GM12873 (cell line): ENCODE results near the gene SH3RF3.

Experiments
- TF ChIP-seq, protein P1 (sequence below): IDR thresholded peaks from 2 replicates; pipeline ENCODE4 v1.5.1; 2012; ENCODE audit warnings: low read depth, mild to moderate bottlenecking, moderate library complexity, low read length, control low read depth; ENCODE audit not compliant: insufficient read depth; ENCODE audit errors: missing control alignments

Gene SH3RF3

DNA sequence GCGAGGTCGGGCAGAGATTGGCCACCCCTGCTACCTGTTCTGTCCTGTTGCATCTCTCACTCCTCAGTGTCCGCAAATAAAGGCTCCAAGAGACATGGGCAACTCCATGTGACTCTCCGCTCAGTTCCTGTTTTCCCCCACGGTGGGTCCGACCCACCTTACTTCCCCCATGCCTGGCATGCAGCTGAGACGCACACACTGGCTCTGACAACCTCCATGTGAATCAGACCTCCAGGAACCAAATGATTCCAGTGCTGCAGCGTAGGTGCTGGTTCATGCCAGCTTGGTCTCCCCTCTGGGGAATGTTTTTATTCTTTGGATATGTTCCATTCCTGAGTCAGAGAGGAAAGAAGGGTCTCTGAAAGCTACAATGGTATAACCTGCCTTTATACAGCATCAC is 221.5 kb downstream of the SH3RF3 start:
- TF ChIP-seq, protein P1, sequence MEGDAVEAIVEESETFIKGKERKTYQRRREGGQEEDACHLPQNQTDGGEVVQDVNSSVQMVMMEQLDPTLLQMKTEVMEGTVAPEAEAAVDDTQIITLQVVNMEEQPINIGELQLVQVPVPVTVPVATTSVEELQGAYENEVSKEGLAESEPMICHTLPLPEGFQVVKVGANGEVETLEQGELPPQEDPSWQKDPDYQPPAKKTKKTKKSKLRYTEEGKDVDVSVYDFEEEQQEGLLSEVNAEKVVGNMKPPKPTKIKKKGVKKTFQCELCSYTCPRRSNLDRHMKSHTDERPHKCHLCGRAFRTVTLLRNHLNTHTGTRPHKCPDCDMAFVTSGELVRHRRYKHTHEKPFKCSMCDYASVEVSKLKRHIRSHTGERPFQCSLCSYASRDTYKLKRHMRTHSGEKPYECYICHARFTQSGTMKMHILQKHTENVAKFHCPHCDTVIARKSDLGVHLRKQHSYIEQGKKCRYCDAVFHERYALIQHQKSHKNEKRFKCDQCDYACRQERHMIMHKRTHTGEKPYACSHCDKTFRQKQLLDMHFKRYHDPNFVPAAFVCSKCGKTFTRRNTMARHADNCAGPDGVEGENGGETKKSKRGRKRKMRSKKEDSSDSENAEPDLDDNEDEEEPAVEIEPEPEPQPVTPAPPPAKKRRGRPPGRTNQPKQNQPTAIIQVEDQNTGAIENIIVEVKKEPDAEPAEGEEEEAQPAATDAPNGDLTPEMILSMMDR = no peak

DNA sequence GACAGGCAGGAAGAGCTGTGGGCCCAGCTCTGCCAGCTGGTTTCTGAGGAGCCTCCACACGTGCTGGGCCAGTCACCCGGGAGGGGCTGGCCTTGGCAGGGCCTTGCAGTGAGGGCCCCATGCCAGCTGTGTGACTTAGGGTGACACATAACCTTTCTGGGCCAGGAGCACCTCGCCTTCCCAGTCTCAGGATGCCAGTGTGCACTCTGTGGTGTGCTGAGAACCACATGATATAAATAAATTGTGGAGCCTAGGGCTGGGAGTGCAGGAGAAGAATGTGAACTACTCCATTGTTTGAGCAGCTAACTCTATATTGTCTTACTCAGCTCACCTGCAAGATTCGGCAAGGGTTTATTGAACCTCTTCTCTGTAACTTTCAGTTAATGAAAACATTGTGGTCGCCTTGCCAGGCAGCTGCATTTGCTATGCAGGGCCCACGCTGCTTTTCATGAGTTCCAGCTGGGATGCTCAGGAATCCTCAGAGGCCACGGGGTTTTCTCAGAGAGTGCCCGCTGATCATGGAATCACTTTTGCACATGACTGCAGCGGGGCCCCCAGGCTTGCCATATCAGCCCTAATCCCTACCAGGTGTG is 222.3 kb downstream of the SH3RF3 start:
- TF ChIP-seq, protein P1 = no peak

DNA sequence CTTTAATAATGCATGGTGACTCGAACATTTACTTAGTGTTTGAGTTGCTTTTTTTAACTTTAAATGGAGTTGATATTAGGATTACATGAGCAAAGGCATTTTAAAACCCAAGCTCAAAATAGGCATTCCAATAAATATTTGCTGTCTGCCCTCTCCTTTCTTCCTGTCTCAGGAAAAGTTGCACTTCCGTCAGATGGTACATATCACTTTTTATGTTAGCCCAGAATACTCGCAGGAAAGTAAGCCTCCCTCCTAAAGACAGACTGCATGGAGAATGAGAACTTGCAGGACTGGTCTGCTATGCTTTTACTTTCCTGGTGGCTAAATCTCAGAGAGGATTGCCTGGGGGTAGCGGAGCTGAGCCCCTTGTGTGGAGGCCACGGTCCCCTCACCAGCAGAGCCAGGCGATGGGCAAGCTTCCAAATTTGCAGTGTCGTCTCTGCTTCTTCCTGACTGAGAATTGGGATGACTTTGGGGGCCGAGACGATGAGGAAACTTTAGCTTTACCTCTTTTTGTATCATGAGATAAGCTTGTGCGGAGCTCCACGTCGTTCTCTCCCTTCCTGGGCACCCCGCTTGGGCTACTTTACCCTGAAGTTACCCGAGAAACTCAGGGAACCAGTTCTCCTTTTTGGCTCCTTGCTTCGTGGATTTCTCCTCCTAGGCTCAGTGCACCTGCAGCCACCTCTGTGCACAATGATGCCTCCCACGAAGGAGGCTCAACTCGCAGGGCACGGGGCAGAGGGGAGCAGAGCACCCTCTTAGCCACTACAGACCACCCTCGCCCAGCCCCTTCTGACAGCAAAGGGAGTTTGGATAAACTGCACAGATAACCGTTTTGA is 223.3 kb downstream of the SH3RF3 start:
- TF ChIP-seq, protein P1 = no peak

DNA sequence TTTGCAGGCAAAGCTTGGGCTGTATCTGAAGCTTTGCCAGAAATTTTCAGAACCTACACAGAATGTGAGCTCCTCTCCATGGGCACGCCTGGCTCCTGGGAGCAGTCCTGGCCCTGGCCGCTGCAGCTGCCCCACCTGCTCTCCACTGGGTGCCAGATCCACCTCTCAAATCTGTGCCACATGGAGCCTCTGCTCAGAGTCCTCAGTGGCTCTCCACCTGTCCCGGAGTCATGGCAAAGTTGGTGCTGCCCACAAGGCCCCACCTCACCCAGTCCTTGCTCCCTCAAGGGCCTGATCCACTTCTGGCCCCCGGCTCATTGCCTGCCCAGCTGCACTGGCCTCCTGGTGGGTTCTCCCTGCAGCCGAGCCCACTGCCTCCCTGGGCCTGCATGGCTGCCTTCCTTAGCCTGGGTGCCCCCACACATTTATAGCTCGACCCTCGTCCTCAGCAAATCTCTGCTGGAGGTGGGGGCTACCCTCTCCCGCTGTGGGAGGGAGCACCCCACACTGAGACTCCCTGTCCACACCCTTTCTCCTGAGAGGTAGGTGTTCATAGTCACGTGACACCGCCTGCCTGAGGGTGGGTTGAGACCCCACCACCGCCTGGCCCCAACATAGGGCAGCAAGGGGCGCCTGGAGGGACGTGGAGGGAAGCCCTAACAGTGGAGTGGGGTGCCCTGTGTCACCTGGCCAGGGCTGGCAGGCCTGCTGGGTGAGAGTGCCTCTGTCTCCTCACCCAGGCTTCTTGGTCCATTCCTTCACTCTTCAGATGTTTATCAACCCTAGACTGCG is 224.1 kb downstream of the SH3RF3 start:
- TF ChIP-seq, protein P1 = no peak

DNA sequence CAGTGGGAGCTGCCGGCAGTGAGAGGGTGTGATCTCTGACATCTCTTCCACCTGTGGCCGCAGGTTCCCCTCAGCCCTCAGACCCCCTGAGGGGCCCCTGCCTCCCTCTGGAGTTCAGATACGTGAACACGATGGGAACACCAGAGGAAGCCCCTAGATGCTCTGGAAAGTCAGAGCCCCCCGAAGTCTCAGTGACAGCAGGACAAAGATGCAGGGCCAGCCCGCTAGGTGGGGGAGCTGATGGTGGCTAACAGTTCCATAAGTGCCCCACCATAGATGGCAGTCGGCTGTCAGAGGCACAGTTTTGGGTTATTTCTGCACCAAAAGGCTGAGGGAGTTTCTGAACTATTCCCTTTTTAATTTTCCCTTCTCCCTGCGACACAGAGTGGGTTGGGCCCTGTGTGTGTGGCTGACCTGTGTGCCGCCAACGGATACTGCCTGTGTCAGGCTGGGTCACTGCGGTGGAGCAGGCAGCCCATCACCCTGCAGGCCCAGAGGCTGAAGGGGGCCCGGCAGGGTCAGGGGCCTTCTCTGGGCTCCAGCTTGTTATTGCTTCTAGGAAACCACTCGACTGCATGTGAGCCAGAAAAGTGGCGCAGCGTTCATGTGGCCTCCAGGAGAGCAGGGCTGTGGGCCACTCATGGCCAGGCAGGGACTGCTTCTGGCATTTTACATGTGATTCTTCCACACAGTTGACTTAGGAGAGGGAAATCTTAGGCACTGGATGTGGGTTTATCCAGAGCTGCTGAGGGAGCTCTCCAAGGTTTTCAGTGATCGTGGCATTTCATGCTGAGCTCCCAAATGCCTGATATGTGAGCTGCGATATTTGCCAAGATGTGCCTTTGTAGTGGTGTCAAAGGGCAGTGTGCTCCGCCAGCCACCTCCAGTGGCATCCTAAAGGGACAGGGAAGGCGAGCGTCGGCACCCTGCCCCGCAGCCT is 225.1 kb downstream of the SH3RF3 start:
- TF ChIP-seq, protein P1 = no peak

DNA sequence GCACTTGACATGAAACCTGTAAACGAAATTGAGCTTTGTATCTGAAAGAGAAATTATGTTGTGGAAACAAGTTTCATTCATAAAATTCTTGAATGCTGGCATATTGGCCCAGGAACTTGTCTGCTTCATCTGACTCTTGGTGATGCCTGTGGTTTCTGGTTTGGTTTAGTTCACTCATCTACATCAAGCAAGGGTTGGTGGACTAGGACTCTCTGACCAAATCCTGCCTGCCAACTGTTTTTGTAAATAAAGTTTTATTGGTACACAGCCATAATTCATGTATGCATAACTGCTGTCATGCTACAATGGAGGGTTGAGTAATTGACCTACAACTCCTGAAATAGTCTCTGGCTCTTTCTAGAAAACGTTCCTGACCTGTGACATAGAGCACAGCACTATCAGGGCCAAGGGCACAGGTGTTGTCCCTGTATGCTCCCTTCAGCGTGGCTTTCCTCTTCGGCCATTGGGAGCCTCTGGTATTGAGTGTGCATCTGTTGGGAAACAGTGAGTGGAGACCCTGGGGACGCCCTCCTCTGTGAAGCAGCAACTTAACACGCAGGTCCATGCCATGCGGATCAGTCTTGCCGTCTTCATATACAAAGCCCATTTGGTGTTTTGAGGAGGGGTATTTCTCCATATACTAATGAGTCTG is 226.3 kb downstream of the SH3RF3 start:
- TF ChIP-seq, protein P1 = no peak
